Mucosa of rectum (tissue), 2 donors: ENCODE data around the gene TSACC.

Experiments used
- H3K27ac ChIP-seq, 2 donors: one replicate each; pipeline ENCODE4 v1.7.0; 2013; ENCODE audit warnings: inconsistent platforms in 2 of 2, low read depth in 2 of 2, low read length in 2 of 2
- H3K27me3 ChIP-seq, 2 donors: one replicate each; pipeline ENCODE4 v1.7.0; 2013; ENCODE audit warnings: low read length in 2 of 2; ENCODE audit not compliant: control insufficient read depth in 2 of 2, insufficient read depth in 2 of 2
- H3K36me3 ChIP-seq, 2 donors: one replicate each; pipeline ENCODE4 v1.7.0; 2013; ENCODE audit warnings: low read length in 2 of 2; ENCODE audit not compliant: control insufficient read depth in 2 of 2, insufficient read depth in 2 of 2
- H3K4me1 ChIP-seq, 2 donors: one replicate each; pipeline ENCODE4 v1.7.0; 2013; ENCODE audit warnings: low read length in 2 of 2, mild to moderate bottlenecking in 1 of 2; ENCODE audit not compliant: control insufficient read depth in 2 of 2, insufficient read depth in 2 of 2
- H3K4me3 ChIP-seq, 2 donors: one replicate each; pipeline ENCODE4 v1.7.0; 2013; ENCODE audit warnings: low read length in 2 of 2
- H3K9ac ChIP-seq, 2 donors: one replicate each; pipeline ENCODE4 v1.7.0; 2013; ENCODE audit warnings: low read length in 2 of 2, low read depth in 1 of 2, mild to moderate bottlenecking in 1 of 2
- H3K9me3 ChIP-seq, 2 donors: one replicate each; pipeline ENCODE4 v1.7.0; 2013; ENCODE audit warnings: low read length in 2 of 2; ENCODE audit not compliant: control insufficient read depth in 2 of 2
- donor health status: healthy.
- donor health status: Normal muscosa, but diverticular disease.

TSACC gene

DNA sequence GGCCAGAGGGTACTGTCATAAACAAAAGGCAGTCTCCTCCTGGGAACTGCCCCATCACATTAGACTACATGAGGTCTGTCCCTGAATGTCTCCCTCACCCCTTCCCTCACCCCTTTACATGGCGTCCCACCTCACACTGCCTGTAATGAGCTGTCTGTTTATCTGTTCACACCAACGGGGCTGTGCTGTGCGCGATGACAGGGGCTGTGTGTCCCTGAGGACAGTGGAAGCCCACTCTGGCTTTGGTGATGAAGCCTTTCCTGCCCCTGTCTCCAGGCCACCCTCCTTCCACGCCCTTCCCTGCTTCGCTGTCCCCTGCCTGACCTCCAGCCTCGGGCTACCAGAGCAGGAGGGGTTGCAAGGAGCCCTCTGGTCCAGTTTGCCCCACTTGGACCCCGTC is 53.4 kb downstream of the TSACC start:
- no peak overlapping the region for H3K9ac ChIP-seq
- peaks cover 8 to 27% of the 10 kb centered on the region in 2 donors for H3K27me3 ChIP-seq
- no peaks in the 10 kb centered on the region for H3K36me3 ChIP-seq
- H3K27ac ChIP-seq: no peak overlapping the region
- H3K4me3 ChIP-seq: no peak overlapping the region
- no peaks in the 10 kb centered on the region for H3K9me3 ChIP-seq
- no peaks in the 10 kb centered on the region for H3K4me1 ChIP-seq

DNA sequence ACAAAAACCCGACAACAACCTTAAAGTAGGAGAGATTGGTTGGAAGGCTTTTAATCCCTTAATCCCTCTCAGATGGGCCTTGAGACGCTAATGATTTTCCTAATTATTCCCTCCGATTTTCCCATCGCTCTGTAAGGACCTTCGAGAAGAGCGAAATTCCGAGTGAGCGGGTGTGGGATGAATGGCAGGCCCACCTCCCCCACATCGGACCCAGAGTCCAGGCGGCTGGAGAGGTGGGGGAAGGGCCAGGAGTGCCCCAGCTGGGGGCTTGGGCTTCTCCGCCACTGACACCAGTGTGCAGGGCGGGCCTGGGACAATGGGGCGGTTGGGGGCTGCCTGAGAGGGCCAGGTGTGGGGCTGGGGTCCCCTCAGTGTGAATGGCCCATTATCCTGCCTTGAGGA is 54.1 kb downstream of the TSACC start:
- Histone ChIP-seq H3K4me3 (no peak overlapping the region), H3K27me3 (peaks cover 8 to 25% of the 10 kb centered on the region in 2 donors), H3K36me3 (no peaks in the 10 kb centered on the region), H3K9ac (no peak overlapping the region), H3K9me3 (no peaks in the 10 kb centered on the region), H3K27ac (no peak overlapping the region), H3K4me1 (no peaks in the 10 kb centered on the region)

DNA sequence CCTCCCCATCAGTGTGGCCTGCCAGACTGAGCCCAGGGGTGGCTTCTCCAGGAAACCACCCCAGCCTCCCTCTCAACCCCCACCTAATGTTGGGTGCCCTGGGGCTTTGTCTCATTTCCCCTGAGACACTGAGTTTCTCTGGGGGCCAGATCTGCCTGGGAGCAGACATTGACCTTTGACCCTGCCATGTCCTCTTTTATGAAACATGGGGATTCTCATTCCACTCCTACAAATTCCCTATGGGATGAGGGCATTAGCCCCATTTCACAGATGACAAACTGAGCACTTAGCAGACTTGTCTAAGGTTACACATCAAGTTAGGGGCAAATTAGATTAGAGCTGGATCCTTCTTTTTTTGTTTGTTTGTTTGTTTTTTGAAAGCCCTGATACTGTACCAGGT is 54.8 kb downstream of the TSACC start:
- no peaks in the 10 kb centered on the region for H3K4me1 ChIP-seq
- H3K27me3 ChIP-seq: peaks cover 8 to 19% of the 10 kb centered on the region in 2 donors
- H3K9ac ChIP-seq: no peak overlapping the region
- H3K4me3 ChIP-seq: no peak overlapping the region
- no peaks in the 10 kb centered on the region for H3K36me3 ChIP-seq
- H3K9me3 ChIP-seq: no peaks in the 10 kb centered on the region
- H3K27ac ChIP-seq: no peak overlapping the region

GRCh38 chr1:156394082-156394481 is 55.8 kb downstream of the TSACC start:
- no peaks in the 10 kb centered on the region for H3K4me1 ChIP-seq
- H3K36me3 ChIP-seq: no peaks in the 10 kb centered on the region
- no peaks in the 10 kb centered on the region for H3K9me3 ChIP-seq
- no peak overlapping the region for H3K4me3 ChIP-seq
- H3K9ac ChIP-seq: no peak overlapping the region
- H3K27ac ChIP-seq: no peak overlapping the region
- peaks cover 7 to 11% of the 10 kb centered on the region in 2 donors for H3K27me3 ChIP-seq

DNA sequence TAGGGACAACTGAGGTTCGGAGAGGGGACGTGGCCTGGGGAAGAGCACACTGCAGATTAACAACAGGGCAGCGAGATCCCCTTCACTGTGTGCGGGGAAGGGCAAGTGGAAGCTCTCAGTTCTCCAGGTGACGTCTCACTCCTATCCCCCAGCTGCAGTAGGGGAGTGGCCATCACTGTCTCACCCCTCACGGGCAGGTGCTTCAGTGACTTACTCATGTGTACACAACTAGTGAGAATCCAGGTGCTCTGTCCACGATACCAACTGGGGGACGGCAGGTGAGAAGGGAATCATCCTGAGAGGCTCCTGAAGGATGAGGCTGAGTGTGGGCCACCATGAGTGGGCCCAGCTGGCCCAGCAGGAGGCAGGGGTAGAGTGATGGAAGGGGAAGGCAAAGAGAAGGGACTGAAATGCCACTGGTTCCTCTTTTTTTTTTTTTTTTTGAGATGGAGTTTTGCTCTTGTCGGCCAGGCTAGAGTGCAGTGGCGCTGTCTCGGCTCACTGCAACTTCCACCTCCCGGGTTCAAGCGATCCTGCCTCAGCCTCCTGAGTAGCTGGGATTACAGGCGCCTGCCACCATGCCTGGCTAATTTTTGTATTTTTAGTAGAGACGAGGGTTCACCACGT is 56.6 kb downstream of the TSACC start:
- Histone ChIP-seq H3K4me1 (no peaks in the 10 kb centered on the region), H3K36me3 (no peaks in the 10 kb centered on the region), H3K9me3 (no peaks in the 10 kb centered on the region), H3K27ac (no peak overlapping the region), H3K9ac (no peak overlapping the region), H3K27me3 (peaks cover 2 to 4% of the 10 kb centered on the region in 2 donors), H3K4me3 (no peak overlapping the region)
